Stimulated activated CD4-positive, alpha-beta T cell treated with anti-CD3 and anti-CD28 coated beads, Interleukin-12 subunit alpha, Interleukin-12 subunit beta, amount 100 ng/mL, for 24 hours (primary cell): Measurements from ENCODE around the gene EIF4B.

ENCODE experiments used
- DNase-seq, 2 experiments: peaks; one replicate each; pipeline ENCODE4 v3.0.0-alpha.2; 2020; ENCODE audit warnings: low read depth in 2 of 2

The EIF4B gene

DNA sequence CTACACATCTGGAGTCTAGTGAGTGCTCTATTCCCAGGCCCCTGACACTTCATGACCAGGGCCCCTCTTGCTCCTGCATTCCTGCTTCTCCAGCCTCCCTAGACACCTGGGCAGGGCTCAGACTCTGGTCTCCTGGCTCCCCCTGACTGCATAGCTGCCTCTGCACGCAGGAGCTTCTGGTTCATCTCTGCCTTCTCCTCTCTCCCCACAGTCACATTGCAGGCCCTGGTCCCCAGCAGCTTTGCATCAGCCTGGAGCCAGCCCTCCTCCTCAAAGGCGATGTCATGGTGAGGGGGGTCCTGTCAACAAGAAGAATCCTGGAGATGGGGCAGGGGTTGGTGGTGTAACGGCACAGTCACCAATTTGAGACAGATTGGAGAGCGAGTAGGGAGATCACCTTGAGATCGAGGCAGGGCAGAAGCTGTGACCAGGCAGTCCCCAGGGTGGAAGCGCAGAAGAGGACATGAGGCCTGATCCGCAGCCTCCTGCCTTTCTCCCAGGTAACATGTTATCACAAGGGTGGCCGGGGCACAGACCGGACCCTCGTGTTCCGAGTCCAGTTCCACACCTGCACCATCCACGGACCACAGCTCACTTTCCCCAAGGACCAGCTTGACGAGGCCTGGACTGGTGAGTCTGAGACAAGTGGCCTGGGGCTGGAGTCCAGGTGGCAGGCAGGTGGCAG is 51.7 kb downstream of the EIF4B start:
- DNase-seq = no peak

GRCh38 chr12:53058674-53059433 is 52.6 kb downstream of the EIF4B start:
- DNase-seq = no peak

- no peak for DNase-seq
Observed at GRCh38 chr12:53059434-53060063, 53.3 kb downstream of the EIF4B start.

GRCh38 chr12:53060064-53060720 is 53.9 kb downstream of the EIF4B start:
- no peak for DNase-seq

- DNase-seq = no peak
Observed at GRCh38 chr12:53060721-53061276, 54.5 kb downstream of the EIF4B start.

- DNase-seq = no peak
Observed at GRCh38 chr12:53061404-53062010, 55.3 kb downstream of the EIF4B start.

DNA sequence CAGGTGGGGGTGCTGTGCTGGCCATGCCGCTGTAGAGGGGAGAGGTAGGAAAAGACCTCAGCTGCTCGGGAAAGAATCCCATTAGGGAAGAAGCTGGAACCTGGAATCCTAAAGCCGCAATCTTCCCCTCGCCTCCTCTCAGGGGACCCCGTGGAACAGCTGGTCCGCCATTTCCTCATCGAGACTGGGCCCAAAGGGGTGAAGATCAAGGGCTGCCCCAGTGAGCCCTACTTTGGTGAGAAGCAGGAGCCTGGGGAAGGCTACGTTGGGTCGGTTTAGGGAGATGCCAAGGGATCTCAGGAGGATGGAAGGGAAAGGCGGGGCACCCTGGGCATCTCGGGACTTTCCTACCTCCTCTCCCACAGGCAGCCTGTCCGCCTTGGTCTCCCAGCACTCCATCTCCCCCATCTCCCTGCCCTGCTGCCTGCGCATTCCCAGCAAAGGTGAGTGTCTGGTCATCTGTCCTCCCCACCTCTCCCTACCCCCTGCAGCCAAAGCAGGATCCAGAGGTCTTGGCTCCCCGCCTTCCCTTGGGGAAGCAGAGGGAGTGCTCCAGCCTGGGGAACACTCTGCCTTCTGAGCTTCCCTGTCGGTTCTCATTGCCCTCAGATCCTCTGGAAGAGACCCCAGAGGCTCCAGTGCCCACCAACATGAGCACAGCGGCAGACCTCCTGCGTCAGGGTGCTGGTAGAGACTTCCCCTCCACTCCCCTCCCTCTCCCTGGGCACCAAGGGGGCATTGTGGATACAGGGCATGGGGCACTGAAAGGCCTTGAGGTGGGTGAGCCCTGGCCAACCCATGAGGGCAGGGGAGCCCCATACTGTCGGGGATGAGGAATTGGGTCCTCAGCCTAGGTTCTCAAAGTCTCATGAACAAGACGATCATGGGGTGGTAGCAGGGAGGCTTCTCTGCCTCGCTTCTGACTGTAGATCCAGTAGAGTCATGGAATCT is 56.0 kb downstream of the EIF4B start:
- DNase-seq = no peak

DNA sequence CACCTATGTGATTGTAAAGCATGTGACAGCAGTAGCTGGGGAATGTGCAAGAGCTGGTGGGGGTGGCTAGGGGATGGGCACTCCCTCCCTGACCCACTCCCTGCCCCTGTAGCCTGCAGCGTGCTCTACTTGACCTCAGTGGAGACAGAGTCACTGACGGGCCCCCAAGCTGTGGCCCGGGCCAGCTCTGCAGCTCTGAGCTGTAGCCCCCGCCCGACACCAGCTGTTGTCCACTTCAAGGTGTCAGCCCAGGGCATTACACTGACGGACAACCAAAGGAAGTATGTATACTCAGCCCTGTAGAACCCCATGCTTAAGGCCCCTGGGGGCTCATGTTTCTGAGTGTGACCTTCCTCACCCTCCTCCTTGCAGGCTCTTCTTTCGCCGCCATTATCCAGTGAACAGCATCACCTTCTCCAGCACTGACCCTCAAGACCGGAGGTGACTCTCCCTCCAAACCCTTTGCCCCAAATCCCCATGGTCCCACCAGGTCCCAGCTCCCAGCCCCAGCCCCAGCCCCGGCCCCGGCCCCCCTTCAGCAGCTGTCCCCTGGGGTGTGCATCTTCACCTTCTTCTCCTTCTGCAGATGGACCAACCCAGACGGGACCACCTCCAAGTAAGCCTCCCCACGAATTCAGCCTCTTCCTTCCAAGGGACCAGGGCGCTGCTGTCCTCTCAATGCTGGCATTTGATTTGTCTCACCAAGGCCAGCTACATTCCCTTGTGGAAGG is 56.9 kb downstream of the EIF4B start:
- no peak for DNase-seq

- DNase-seq = no peak
Observed at GRCh38 chr12:53063708-53064612, 57.7 kb downstream of the EIF4B start.

- no peak for DNase-seq
Observed at GRCh38 chr12:53064613-53065436, 58.6 kb downstream of the EIF4B start.

GRCh38 chr12:53065470-53065869 is 59.2 kb downstream of the EIF4B start:
- no peak for DNase-seq

- peak in 1 of 2 experiments; percentile 70 for DNase-seq
Observed at GRCh38 chr12:53065975-53066931, 60.0 kb downstream of the EIF4B start.

GRCh38 chr12:53067074-53067992 is 61.1 kb downstream of the EIF4B start:
- DNase-seq = no peak

DNA sequence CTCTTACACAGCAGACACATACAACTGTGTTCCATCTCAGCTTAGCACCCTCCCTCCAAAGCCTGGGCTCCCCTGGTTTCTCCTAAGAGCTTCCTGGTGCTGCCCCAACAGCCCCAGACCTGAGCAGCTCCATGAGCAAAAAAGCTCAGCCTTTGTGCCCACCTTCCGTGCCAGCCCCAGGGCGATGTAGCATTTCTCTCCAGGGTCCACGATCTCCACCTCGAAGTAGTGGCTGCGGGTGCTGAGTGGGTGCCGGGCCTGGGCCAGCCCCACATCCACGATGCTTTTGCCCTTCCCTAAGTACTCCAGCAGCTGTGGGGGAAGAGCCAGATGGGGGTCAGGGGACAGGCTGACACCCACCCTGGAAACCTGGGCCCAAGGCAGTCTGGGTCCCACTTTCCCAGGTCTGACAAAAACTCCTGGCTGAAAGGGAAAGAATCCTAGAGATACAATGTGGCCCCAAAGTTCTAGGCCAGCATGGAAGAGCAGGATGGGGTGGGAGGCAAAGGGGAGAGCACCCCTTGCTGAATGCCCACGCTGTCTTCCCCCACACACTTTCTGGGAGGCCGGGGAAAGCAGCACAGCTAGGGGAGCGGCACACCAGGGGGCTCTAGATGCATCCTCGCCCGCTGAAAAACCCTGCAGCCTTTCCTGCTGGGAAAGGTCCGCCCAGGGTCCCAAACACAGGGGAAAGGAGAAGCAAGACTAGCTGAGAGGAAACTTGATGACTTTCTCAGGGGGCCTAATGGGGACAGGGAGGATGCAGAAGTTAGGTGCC is 61.9 kb downstream of the EIF4B start:
- DNase-seq = no peak
